RWPE2 (cell line): ENCODE results near the gene CEBPB.
A peak's percentile ranks its signal among the peaks of the same experiment; 100 is the strongest.

Experiments used
- ATAC-seq: fragments of 200-7000 bp; cut with Tn5 transposase; 3 replicates; pipeline ENCODE4 v1.9.1; 2021; ENCODE audit warnings: low read depth
- DNase-seq: peaks from one replicate; pipeline ENCODE4 v3.0.0-alpha.2; 2020; ENCODE audit warnings: low spot score
- H3K27ac ChIP-seq: fragments of 450-650 bp; 2 replicates; pipeline ENCODE4 v1.5.1; 2017; ENCODE audit warnings: mild to moderate bottlenecking; ENCODE audit not compliant: poor library complexity, severe bottlenecking
- H3K27me3 ChIP-seq: fragments of 250-450 bp; sonication (Bioruptor Pico); 2 replicates; pipeline ENCODE4 v1.5.1; 2021; ENCODE audit warnings: mild to moderate bottlenecking, moderate library complexity; ENCODE audit not compliant: insufficient read depth, poor library complexity, severe bottlenecking
- H3K36me3 ChIP-seq: fragments of 250-450 bp; sonication (Bioruptor Pico); 2 replicates; pipeline ENCODE4 v1.5.1; 2020; ENCODE audit warnings: low read depth, mild to moderate bottlenecking, moderate library complexity
- H3K4me1 ChIP-seq: fragments of 250-450 bp; sonication (Bioruptor Pico); 2 replicates; pipeline ENCODE4 v1.5.1; 2021; ENCODE audit warnings: mild to moderate bottlenecking, moderate library complexity; ENCODE audit not compliant: insufficient read depth, poor library complexity, severe bottlenecking
- H3K4me3 ChIP-seq: fragments of 250-450 bp; sonication (Bioruptor Pico); 2 replicates; pipeline ENCODE4 v1.5.1; 2021; ENCODE audit warnings: mild to moderate bottlenecking, moderate library complexity; ENCODE audit not compliant: severe bottlenecking
- H3K9me3 ChIP-seq: fragments of 250-450 bp; sonication (Bioruptor Pico); 2 replicates; pipeline ENCODE4 v1.5.1; 2021; ENCODE audit warnings: mild to moderate bottlenecking, moderate library complexity; ENCODE audit not compliant: severe bottlenecking
- CTCF ChIP-seq: fragments of 450-650 bp; IDR thresholded peaks from one replicate; pipeline ENCODE4 v1.5.1; 2017; ENCODE audit warnings: mild to moderate bottlenecking, moderate library complexity; ENCODE audit not compliant: poor library complexity, severe bottlenecking

Gene CEBPB

GRCh38 chr20:50222309-50223038 lies 31.8 kb downstream of the CEBPB start:
- Histone ChIP-seq H3K4me1 (peaks cover 13% of the 10 kb centered on the region), H3K9me3 (no peaks in the 10 kb centered on the region), H3K4me3 (no peak overlapping the region), H3K36me3 (no peaks in the 10 kb centered on the region), H3K27me3 (no peaks in the 10 kb centered on the region), H3K27ac (peak overlapping the region; percentile 44)
- ATAC-seq (no peak), DNase-seq (no peak)
- TF ChIP-seq CTCF = no peak

- peaks cover 13% of the 10 kb centered on the region for H3K4me1 ChIP-seq
- H3K27ac ChIP-seq = no peak overlapping the region
- no peak for TF ChIP-seq CTCF
- H3K27me3 ChIP-seq = no peaks in the 10 kb centered on the region
- H3K36me3 ChIP-seq = no peaks in the 10 kb centered on the region
- no peak overlapping the region for H3K4me3 ChIP-seq
- no peaks in the 10 kb centered on the region for H3K9me3 ChIP-seq
- ATAC-seq (no peak), DNase-seq (no peak)
These were observed 32.7 kb downstream of the CEBPB start for GRCh38 chr20:50223039-50224005.

GRCh38 chr20:50224052-50224451 lies 33.4 kb downstream of the CEBPB start:
- Histone ChIP-seq H3K4me1 (peaks cover 13% of the 10 kb centered on the region), H3K4me3 (no peak overlapping the region), H3K9me3 (no peaks in the 10 kb centered on the region), H3K36me3 (no peaks in the 10 kb centered on the region), H3K27me3 (no peaks in the 10 kb centered on the region), H3K27ac (no peak overlapping the region)
- no peak for TF ChIP-seq CTCF
- ATAC-seq = no peak
- no peak for DNase-seq

- H3K27me3 ChIP-seq = no peaks in the 10 kb centered on the region
- no peak for TF ChIP-seq CTCF
- no peak for ATAC-seq
- H3K4me1 ChIP-seq = peaks cover 13% of the 10 kb centered on the region
- H3K9me3 ChIP-seq = no peaks in the 10 kb centered on the region
- no peak overlapping the region for H3K27ac ChIP-seq
- no peak for DNase-seq
- H3K36me3 ChIP-seq = no peaks in the 10 kb centered on the region
- no peak overlapping the region for H3K4me3 ChIP-seq
These were observed 34.1 kb downstream of the CEBPB start for GRCh38 chr20:50224531-50225255.
